Loucy (cell line): Measurements from ENCODE around the gene CRHR1.

Experiments used
- CTCF ChIP-seq: fragments of 200-600 bp; sonication (generic); conservative IDR thresholded peaks from 2 replicates; pipeline ENCODE4 v1.5.1; 2014; ENCODE audit warnings: mild to moderate bottlenecking, antibody characterized with exemption, low read length
- EZH2phosphoT487 ChIP-seq: fragments of 200-600 bp; IDR thresholded peaks from 2 replicates; pipeline ENCODE4 v1.6.1; 2018; ENCODE audit warnings: antibody characterized with exemption, mild to moderate bottlenecking, moderate library complexity, borderline replicate concordance

DNA sequence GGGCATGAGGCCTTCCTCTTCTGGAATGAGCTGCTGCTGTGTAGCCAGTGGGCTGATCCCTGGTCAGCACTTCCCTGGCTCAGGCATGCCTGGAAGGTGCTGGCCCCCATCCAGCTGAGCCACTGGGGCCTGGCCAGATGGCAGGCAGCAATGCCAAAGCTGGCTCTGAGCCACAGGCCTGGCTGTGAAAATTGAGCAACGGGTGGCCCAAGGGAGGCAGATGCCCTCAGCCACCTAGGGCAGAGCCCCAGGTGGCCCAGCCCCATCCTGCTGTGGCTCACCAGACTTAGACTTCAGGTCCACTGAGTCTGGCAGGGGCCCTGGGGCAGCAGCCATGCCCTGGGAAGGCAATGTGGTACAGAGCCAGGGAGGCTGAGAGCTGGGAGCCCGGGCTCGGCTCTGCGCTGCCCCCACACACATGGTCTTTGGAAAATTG is 8.5 kb upstream of the CRHR1 start:
- TF ChIP-seq CTCF, result no peak
- no peak for TF ChIP-seq EZH2phosphoT487
